HEK293 (cell line): ENCODE results near the gene TCEANC2.

Source experiments
- BCL11B ChIP-seq: fragments of 450-650 bp; formaldehyde crosslinking; IDR thresholded peaks from 2 replicates; pipeline ENCODE4 v1.5.1; 2016; ENCODE audit warnings: low read depth, missing biosample characterization, missing genetic modification characterization
- EGR2 ChIP-seq: fragments of 450-650 bp; formaldehyde crosslinking; IDR thresholded peaks from 2 replicates; pipeline ENCODE4 v1.5.1; 2016; ENCODE audit warnings: low read depth, missing biosample characterization, missing genetic modification characterization
- HOXA7 ChIP-seq: sonication (generic); formaldehyde crosslinking; IDR thresholded peaks from 2 replicates; pipeline ENCODE4 v1.8.1; 2022; ENCODE audit warnings: missing genetic modification reagents, borderline replicate concordance
- KLF1 ChIP-seq: fragments of 450-650 bp; formaldehyde crosslinking; IDR thresholded peaks from 2 replicates; pipeline ENCODE4 v1.5.1; 2016; ENCODE audit warnings: missing biosample characterization, missing genetic modification characterization
- OVOL3 ChIP-seq: fragments of 450-650 bp; formaldehyde crosslinking; IDR thresholded peaks from 2 replicates; pipeline ENCODE4 v1.5.1; 2016; ENCODE audit warnings: missing biosample characterization, missing genetic modification characterization
- PRDM1 ChIP-seq: fragments of 450-650 bp; formaldehyde crosslinking; IDR thresholded peaks from 2 replicates; pipeline ENCODE4; 2016; ENCODE audit warnings: missing biosample characterization, missing genetic modification characterization
- SP3 ChIP-seq: fragments of 450-650 bp; formaldehyde crosslinking; IDR thresholded peaks from 2 replicates; pipeline ENCODE4 v1.5.1; 2016; ENCODE audit warnings: missing biosample characterization, missing genetic modification characterization
- ZBTB1 ChIP-seq: fragments of 450-650 bp; formaldehyde crosslinking; IDR thresholded peaks from 2 replicates; pipeline ENCODE4 v1.5.1; 2016; ENCODE audit warnings: missing biosample characterization, missing genetic modification characterization
- ZBTB20 ChIP-seq: fragments of 450-650 bp; formaldehyde crosslinking; IDR thresholded peaks from 2 replicates; pipeline ENCODE4 v1.5.1; 2016; ENCODE audit warnings: missing biosample characterization, missing genetic modification characterization
- ZBTB21 ChIP-seq: fragments of 450-650 bp; formaldehyde crosslinking; IDR thresholded peaks from 2 replicates; pipeline ENCODE4 v1.5.1; 2017; ENCODE audit warnings: missing biosample characterization, missing genetic modification characterization
- ZBTB48 ChIP-seq: fragments of 450-650 bp; formaldehyde crosslinking; IDR thresholded peaks from 2 replicates; pipeline ENCODE4 v1.5.1; 2016; ENCODE audit warnings: missing biosample characterization, missing genetic modification characterization
- ZNF169 ChIP-seq: fragments of 450-650 bp; formaldehyde crosslinking; IDR thresholded peaks from 2 replicates; pipeline ENCODE4 v1.5.1; 2016; ENCODE audit warnings: missing biosample characterization, missing genetic modification characterization
- ZNF174 ChIP-seq: fragments of 450-650 bp; formaldehyde crosslinking; IDR thresholded peaks from 2 replicates; pipeline ENCODE4 v1.5.0; 2017; ENCODE audit warnings: missing biosample characterization, mild to moderate bottlenecking, missing genetic modification characterization
- ZNF184 ChIP-seq: fragments of 450-650 bp; IDR thresholded peaks from 2 replicates; pipeline ENCODE4 v1.5.1; 2018; ENCODE audit warnings: missing biosample characterization, mild to moderate bottlenecking, missing genetic modification characterization
- ZNF19 ChIP-seq: fragments of 450-650 bp; formaldehyde crosslinking; IDR thresholded peaks from 2 replicates; pipeline ENCODE4; 2016; ENCODE audit warnings: missing biosample characterization, missing genetic modification characterization, low read depth
- ZNF391 ChIP-seq: fragments of 450-650 bp; formaldehyde crosslinking; IDR thresholded peaks from 2 replicates; pipeline ENCODE4 v1.5.1; 2016; ENCODE audit warnings: low read depth, missing biosample characterization, missing genetic modification characterization, borderline replicate concordance
- ZNF514 ChIP-seq: fragments of 450-650 bp; formaldehyde crosslinking; IDR thresholded peaks from 2 replicates; pipeline ENCODE4 v1.5.1; 2016; ENCODE audit warnings: missing biosample characterization, missing genetic modification characterization
- ZNF626 ChIP-seq: fragments of 450-650 bp; sonication (Bioruptor Pico); formaldehyde crosslinking; IDR thresholded peaks from 2 replicates; pipeline ENCODE4 v1.5.1; 2018; ENCODE audit warnings: missing biosample characterization, missing genetic modification characterization, inconsistent platforms
- ZNF654 ChIP-seq: fragments of 450-650 bp; formaldehyde crosslinking; IDR thresholded peaks from 2 replicates; pipeline ENCODE4 v1.5.1; 2016; ENCODE audit warnings: low read depth, missing biosample characterization, missing genetic modification characterization
- ZNF76 ChIP-seq: fragments of 450-650 bp; formaldehyde crosslinking; IDR thresholded peaks from 2 replicates; pipeline ENCODE4; 2016; ENCODE audit warnings: low read depth, missing biosample characterization, missing genetic modification characterization, borderline replicate concordance
- ZNF837 ChIP-seq: fragments of 450-650 bp; formaldehyde crosslinking; IDR thresholded peaks from 2 replicates; pipeline ENCODE4 v1.5.1; 2016; ENCODE audit warnings: missing biosample characterization, missing genetic modification characterization
- ZNF843 ChIP-seq: fragments of 450-650 bp; formaldehyde crosslinking; IDR thresholded peaks from 2 replicates; pipeline ENCODE4 v1.5.1; 2016; ENCODE audit warnings: missing biosample characterization, missing genetic modification characterization
- TF ChIP-seq, protein P1 (sequence below): fragments of 450-650 bp; formaldehyde crosslinking; IDR thresholded peaks from 2 replicates; pipeline ENCODE4 v1.5.1; 2016; ENCODE audit warnings: missing biosample characterization, missing genetic modification characterization
- TF ChIP-seq, protein P2 (sequence below): fragments of 450-650 bp; formaldehyde crosslinking; IDR thresholded peaks from 2 replicates; pipeline ENCODE4 v1.5.1; 2017; ENCODE audit warnings: missing biosample characterization, missing genetic modification characterization
- TF ChIP-seq, protein P3 (sequence below): fragments of 450-650 bp; formaldehyde crosslinking; IDR thresholded peaks from 2 replicates; pipeline ENCODE4 v1.5.1; 2016; ENCODE audit warnings: missing biosample characterization, missing genetic modification characterization, borderline replicate concordance
- TF ChIP-seq, protein P4 (sequence below): fragments of 450-650 bp; formaldehyde crosslinking; IDR thresholded peaks from 2 replicates; pipeline ENCODE4 v1.5.1; 2016; ENCODE audit warnings: missing biosample characterization, missing genetic modification characterization
- TF ChIP-seq, protein P5 (sequence below): fragments of 450-650 bp; formaldehyde crosslinking; IDR thresholded peaks from 2 replicates; pipeline ENCODE4 v1.5.1; 2016; ENCODE audit warnings: missing biosample characterization, missing genetic modification characterization

Gene TCEANC2

DNA sequence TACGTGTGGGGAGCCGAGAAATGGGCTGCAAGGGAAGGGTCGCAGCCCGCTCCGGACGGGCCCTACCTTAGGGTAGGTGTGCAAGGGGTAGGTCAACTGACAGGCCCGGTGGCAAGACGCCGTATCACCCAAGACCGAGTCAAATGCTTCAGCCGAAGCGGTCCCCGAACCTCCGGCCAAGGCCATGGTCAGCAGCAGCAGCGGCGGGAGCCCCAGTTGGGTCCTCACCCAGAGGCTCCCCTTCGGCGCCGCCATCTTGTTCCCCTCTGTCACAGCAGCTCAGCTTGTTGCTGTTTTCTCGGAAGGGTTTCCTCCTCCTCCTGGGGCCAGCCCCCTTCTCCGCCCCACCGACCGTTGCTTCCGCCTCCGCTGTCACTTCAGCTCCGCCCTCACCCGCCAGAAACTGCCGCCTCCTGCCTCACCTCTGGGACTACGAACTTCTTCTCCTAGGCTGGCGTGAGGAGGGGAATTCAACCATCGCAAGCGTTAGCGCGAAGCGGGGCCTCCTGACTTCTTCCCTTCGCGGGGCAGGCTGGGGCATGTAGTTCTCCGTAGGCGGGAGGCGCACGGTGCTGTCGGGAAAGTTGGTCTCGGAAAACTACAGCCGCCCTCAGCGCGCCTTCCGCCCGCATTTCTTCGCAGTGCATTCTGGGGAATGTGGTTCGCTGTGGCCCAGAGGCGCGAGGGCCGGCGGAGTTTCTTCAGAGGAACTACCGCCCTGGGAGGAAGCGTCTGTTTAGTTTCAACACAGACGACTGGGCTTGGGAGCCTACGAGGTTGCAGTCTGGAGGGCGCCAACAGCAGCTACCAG is at the start of gene TCEANC2, which contains the start of gene TMEM59 (continued):
- TF ChIP-seq, protein P1, sequence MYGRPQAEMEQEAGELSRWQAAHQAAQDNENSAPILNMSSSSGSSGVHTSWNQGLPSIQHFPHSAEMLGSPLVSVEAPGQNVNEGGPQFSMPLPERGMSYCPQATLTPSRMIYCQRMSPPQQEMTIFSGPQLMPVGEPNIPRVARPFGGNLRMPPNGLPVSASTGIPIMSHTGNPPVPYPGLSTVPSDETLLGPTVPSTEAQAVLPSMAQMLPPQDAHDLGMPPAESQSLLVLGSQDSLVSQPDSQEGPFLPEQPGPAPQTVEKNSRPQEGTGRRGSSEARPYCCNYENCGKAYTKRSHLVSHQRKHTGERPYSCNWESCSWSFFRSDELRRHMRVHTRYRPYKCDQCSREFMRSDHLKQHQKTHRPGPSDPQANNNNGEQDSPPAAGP (tag by site-specific recombination) = peak; percentile 7; the same call in 1 of the 2 replicates
- TF ChIP-seq KLF1 (tag by site-specific recombination) (peak; percentile 14; the same call in 1 of the 2 replicates), EGR2 (tag by site-specific recombination) (peak; percentile 85), SP3 (tag by site-specific recombination) (peak; percentile 99), ZNF169 (no peak), ZBTB48 (tag by site-specific recombination) (0 out of 2 replicates have a peak, but pooled peaks have one; percentile 60), ZNF626 (no peak), ZNF391 (peak; percentile 71; the same call in 1 of the 2 replicates), ZNF843 (0 out of 2 replicates have a peak, but pooled peaks have one; percentile 21), BCL11B (tag by site-specific recombination) (peak; percentile 54; the same call in 1 of the 2 replicates), ZBTB20 (peak; percentile 98), ZNF184 (tag by site-specific recombination) (0 out of 2 replicates have a peak, but pooled peaks have one; percentile 11), ZNF837 (0 out of 2 replicates have a peak, but pooled peaks have one; percentile 38), ZBTB1 (tag by site-specific recombination) (no peak), ZBTB21 (0 out of 2 replicates have a peak, but pooled peaks have one; percentile 24), ZNF19 (tag by site-specific recombination) (no peak), ZNF76 (tag by site-specific recombination) (peak; percentile 99), ZNF654 (tag by site-specific recombination) (no peak), OVOL3 (tag by site-specific recombination) (peak; percentile 34; the same call in 1 of the 2 replicates), ZNF514 (tag by site-specific recombination) (no peak), HOXA7 (CRISPR knock-in tag) (no peak), PRDM1 (no peak), ZNF174 (tag by site-specific recombination) (no peak)
- TF ChIP-seq, protein P2, sequence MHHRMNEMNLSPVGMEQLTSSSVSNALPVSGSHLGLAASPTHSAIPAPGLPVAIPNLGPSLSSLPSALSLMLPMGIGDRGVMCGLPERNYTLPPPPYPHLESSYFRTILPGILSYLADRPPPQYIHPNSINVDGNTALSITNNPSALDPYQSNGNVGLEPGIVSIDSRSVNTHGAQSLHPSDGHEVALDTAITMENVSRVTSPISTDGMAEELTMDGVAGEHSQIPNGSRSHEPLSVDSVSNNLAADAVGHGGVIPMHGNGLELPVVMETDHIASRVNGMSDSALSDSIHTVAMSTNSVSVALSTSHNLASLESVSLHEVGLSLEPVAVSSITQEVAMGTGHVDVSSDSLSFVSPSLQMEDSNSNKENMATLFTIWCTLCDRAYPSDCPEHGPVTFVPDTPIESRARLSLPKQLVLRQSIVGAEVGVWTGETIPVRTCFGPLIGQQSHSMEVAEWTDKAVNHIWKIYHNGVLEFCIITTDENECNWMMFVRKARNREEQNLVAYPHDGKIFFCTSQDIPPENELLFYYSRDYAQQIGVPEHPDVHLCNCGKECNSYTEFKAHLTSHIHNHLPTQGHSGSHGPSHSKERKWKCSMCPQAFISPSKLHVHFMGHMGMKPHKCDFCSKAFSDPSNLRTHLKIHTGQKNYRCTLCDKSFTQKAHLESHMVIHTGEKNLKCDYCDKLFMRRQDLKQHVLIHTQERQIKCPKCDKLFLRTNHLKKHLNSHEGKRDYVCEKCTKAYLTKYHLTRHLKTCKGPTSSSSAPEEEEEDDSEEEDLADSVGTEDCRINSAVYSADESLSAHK (tag by site-specific recombination) = peak; percentile 84; the same call in 1 of the 2 replicates
- TF ChIP-seq, protein P3, sequence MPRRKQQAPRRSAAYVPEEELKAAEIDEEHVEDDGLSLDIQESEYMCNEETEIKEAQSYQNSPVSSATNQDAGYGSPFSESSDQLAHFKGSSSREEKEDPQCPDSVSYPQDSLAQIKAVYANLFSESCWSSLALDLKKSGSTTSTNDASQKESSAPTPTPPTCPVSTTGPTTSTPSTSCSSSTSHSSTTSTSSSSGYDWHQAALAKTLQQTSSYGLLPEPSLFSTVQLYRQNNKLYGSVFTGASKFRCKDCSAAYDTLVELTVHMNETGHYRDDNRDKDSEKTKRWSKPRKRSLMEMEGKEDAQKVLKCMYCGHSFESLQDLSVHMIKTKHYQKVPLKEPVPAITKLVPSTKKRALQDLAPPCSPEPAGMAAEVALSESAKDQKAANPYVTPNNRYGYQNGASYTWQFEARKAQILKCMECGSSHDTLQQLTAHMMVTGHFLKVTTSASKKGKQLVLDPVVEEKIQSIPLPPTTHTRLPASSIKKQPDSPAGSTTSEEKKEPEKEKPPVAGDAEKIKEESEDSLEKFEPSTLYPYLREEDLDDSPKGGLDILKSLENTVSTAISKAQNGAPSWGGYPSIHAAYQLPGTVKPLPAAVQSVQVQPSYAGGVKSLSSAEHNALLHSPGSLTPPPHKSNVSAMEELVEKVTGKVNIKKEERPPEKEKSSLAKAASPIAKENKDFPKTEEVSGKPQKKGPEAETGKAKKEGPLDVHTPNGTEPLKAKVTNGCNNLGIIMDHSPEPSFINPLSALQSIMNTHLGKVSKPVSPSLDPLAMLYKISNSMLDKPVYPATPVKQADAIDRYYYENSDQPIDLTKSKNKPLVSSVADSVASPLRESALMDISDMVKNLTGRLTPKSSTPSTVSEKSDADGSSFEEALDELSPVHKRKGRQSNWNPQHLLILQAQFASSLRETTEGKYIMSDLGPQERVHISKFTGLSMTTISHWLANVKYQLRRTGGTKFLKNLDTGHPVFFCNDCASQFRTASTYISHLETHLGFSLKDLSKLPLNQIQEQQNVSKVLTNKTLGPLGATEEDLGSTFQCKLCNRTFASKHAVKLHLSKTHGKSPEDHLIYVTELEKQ = 0 out of 2 replicates have a peak, but pooled peaks have one; percentile 11
- TF ChIP-seq, protein P4, sequence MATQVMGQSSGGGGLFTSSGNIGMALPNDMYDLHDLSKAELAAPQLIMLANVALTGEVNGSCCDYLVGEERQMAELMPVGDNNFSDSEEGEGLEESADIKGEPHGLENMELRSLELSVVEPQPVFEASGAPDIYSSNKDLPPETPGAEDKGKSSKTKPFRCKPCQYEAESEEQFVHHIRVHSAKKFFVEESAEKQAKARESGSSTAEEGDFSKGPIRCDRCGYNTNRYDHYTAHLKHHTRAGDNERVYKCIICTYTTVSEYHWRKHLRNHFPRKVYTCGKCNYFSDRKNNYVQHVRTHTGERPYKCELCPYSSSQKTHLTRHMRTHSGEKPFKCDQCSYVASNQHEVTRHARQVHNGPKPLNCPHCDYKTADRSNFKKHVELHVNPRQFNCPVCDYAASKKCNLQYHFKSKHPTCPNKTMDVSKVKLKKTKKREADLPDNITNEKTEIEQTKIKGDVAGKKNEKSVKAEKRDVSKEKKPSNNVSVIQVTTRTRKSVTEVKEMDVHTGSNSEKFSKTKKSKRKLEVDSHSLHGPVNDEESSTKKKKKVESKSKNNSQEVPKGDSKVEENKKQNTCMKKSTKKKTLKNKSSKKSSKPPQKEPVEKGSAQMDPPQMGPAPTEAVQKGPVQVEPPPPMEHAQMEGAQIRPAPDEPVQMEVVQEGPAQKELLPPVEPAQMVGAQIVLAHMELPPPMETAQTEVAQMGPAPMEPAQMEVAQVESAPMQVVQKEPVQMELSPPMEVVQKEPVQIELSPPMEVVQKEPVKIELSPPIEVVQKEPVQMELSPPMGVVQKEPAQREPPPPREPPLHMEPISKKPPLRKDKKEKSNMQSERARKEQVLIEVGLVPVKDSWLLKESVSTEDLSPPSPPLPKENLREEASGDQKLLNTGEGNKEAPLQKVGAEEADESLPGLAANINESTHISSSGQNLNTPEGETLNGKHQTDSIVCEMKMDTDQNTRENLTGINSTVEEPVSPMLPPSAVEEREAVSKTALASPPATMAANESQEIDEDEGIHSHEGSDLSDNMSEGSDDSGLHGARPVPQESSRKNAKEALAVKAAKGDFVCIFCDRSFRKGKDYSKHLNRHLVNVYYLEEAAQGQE (tag by site-specific recombination) = no peak
- TF ChIP-seq, protein P5, sequence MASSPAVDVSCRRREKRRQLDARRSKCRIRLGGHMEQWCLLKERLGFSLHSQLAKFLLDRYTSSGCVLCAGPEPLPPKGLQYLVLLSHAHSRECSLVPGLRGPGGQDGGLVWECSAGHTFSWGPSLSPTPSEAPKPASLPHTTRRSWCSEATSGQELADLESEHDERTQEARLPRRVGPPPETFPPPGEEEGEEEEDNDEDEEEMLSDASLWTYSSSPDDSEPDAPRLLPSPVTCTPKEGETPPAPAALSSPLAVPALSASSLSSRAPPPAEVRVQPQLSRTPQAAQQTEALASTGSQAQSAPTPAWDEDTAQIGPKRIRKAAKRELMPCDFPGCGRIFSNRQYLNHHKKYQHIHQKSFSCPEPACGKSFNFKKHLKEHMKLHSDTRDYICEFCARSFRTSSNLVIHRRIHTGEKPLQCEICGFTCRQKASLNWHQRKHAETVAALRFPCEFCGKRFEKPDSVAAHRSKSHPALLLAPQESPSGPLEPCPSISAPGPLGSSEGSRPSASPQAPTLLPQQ (tag by site-specific recombination) = no peak; the same call in 1 of the 2 replicates
